ENCODE data around the gene PITPNC1. TPM values are rescaled to one million over a fixed set of nuclear protein-coding genes. Genes with fewer than 3 reads are reported as not detected.
"Not testable (repeated sequence)": the region's sequence is repeated elsewhere in the genome, so short reads cannot be mapped to it uniquely, and the experiment has no call there.

The PITPNC1 gene
- total RNA-seq, 1 experiment from 2014 or later: 4.2 TPM

DNA sequence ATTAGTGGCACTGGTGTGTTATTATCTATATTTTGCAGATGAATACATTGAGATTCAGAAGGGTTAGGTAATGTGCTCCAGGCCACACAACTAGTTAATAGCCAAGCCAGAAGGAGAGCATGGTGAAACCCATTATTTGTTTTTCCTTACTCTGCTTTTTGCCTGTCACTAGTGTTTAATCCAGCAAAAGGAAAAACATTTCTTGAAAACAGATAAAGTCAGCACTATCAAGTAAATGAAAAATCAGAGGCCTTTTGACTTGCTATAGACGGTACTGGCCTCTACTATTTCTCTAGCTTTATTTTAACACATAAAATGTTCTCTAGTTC, 4.8 kb downstream of the PITPNC1 start:
- no TSS peak for BruUV-seq (replicated peaks)

GRCh38 chr17:67385122-67385988, 8.3 kb downstream of the PITPNC1 start:
- DNase-seq: no peak
- TF ChIP-seq CTCF (IDR thresholded peaks at IDR 0.05; ENCODE audit: insufficient read depth in 1 of 2, low read depth in 1 of 2, low read length in 1 of 2, severe bottlenecking in 1 of 2, unreplicated experiment in 1 of 2): no peak
- H3K36me3 ChIP-seq (ENCODE audit: control insufficient read depth, insufficient read depth, low read length): no peaks in the 10 kb centered on the region
- Mint-ChIP-seq H3K27me3 (ENCODE audit: insufficient read depth, unreplicated experiment) (no peaks in the 10 kb centered on the region), H3K36me3 (ENCODE audit: insufficient read depth, unreplicated experiment) (no peaks in the 10 kb centered on the region), H3K9me3 (ENCODE audit: unreplicated experiment) (no peaks in the 10 kb centered on the region), H3K4me3 (ENCODE audit: unreplicated experiment) (no peak overlapping the region), H3K27ac (ENCODE audit: unreplicated experiment) (no peak overlapping the region), H3K4me1 (ENCODE audit: low read depth, unreplicated experiment) (no peaks in the 10 kb centered on the region)
- no peaks in the 10 kb centered on the region for H3K4me1 ChIP-seq
- H3K9me3 ChIP-seq: no peaks in the 10 kb centered on the region
- no peak overlapping the region for H3K4me3 ChIP-seq (ENCODE audit: low read depth, low read length)
- no TSS peak for BruUV-seq (replicated peaks)
- intact Hi-C loops (cut with micrococcal nuclease; ENCODE audit: unreplicated experiment): no loop called here
- ChIA-PET POLR2A (no interaction called here), CTCF (interaction anchor here (0.7 to 0.8 kb wide), 2 partner anchors 14 to 175 kb away, joined by 4 to 7 read pairs; no protein-coding TSS in a partner anchor)
- no peaks in the 10 kb centered on the region for H3K27me3 ChIP-seq (replicated peaks; ENCODE audit: control insufficient read depth, insufficient read depth, low read length)

More for the DNA sequence above, 4.8 kb downstream of the PITPNC1 start:
- Mint-ChIP-seq H3K4me1 (ENCODE audit: low read depth, unreplicated experiment) (no peaks in the 10 kb centered on the region), H3K9me3 (ENCODE audit: unreplicated experiment) (no peaks in the 10 kb centered on the region), H3K36me3 (ENCODE audit: insufficient read depth, unreplicated experiment) (no peaks in the 10 kb centered on the region), H3K27ac (ENCODE audit: unreplicated experiment) (no peak overlapping the region), H3K27me3 (ENCODE audit: insufficient read depth, unreplicated experiment) (no peaks in the 10 kb centered on the region), H3K4me3 (ENCODE audit: unreplicated experiment) (no peak overlapping the region)
- CTCF ChIA-PET: no interaction called here
- no peak for TF ChIP-seq CTCF (IDR thresholded peaks at IDR 0.05; ENCODE audit: insufficient read depth in 1 of 2, low read depth in 1 of 2, low read length in 1 of 2, severe bottlenecking in 1 of 2, unreplicated experiment in 1 of 2)
- intact Hi-C loops (cut with micrococcal nuclease; ENCODE audit: unreplicated experiment): no loop called here
- DNase-seq: no peak
- H3K9me3 ChIP-seq: no peaks in the 10 kb centered on the region
- POLR2A ChIA-PET: no interaction called here
- no peaks in the 10 kb centered on the region for H3K36me3 ChIP-seq (ENCODE audit: control insufficient read depth, insufficient read depth, low read length)
- H3K4me3 ChIP-seq (ENCODE audit: low read depth, low read length): no peak overlapping the region
- H3K4me1 ChIP-seq: 0 out of 2 replicates have a peak, but pooled peaks cover under 1% of the 10 kb centered on the region
- no peaks in the 10 kb centered on the region for H3K27me3 ChIP-seq (replicated peaks; ENCODE audit: control insufficient read depth, insufficient read depth, low read length)

GRCh38 chr17:67386965-67387551, 10.0 kb downstream of the PITPNC1 start:
- intact Hi-C loops (cut with micrococcal nuclease; ENCODE audit: unreplicated experiment): loop anchor here (1.0 kb wide), 1 partner anchor 88 kb away; no protein-coding TSS in a partner anchor

DNA sequence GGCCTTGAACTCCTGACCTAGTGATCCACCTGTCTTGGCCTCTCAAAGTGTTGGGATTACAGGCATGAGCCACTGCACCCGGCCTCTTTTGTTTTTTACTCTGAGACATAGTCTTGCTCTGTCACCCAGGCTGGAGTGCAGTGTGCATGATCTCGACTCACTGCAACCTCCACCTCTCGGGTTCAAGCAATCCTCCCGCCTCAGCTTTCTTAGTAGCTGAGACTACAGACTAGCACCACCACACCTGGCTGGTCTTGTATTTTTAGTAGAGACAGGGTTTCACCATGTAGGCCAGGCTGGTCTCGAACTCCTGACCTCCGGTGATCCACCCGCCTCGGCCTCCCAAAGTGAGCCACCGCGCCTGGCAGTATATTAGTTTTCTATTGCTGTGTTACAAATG, 11.5 kb downstream of the PITPNC1 start:
- CTCF ChIA-PET; DNase-seq; H3K4me3 ChIP-seq (ENCODE audit: low read depth, low read length); H3K27me3 Mint-ChIP-seq (ENCODE audit: insufficient read depth, unreplicated experiment); H3K36me3 ChIP-seq (ENCODE audit: control insufficient read depth, insufficient read depth, low read length); BruUV-seq (replicated peaks); H3K36me3 Mint-ChIP-seq (ENCODE audit: insufficient read depth, unreplicated experiment); H3K27me3 ChIP-seq (replicated peaks; ENCODE audit: control insufficient read depth, insufficient read depth, low read length); H3K9me3 Mint-ChIP-seq (ENCODE audit: unreplicated experiment); H3K9me3 ChIP-seq; H3K4me3 Mint-ChIP-seq (ENCODE audit: unreplicated experiment); intact Hi-C loops (cut with micrococcal nuclease; ENCODE audit: unreplicated experiment); H3K4me1 Mint-ChIP-seq (ENCODE audit: low read depth, unreplicated experiment); H3K4me1 ChIP-seq; H3K27ac Mint-ChIP-seq (ENCODE audit: unreplicated experiment); POLR2A ChIA-PET: not testable (repeated sequence)

More at GRCh38 chr17:67386965-67387551, 10.0 kb downstream of the PITPNC1 start:
- POLR2A ChIA-PET: no interaction called here
- Histone ChIP-seq H3K4me1 (no peaks in the 10 kb centered on the region), H3K9me3 (no peaks in the 10 kb centered on the region), H3K4me3 (ENCODE audit: low read depth, low read length) (no peak overlapping the region), H3K36me3 (ENCODE audit: control insufficient read depth, insufficient read depth, low read length) (no peaks in the 10 kb centered on the region), H3K27me3 (replicated peaks; ENCODE audit: control insufficient read depth, insufficient read depth, low read length) (no peaks in the 10 kb centered on the region)
- Mint-ChIP-seq H3K4me1 (ENCODE audit: low read depth, unreplicated experiment) (peaks cover 8% of the 10 kb centered on the region), H3K27ac (ENCODE audit: unreplicated experiment) (no peak overlapping the region), H3K9me3 (ENCODE audit: unreplicated experiment) (no peaks in the 10 kb centered on the region), H3K27me3 (ENCODE audit: insufficient read depth, unreplicated experiment) (no peaks in the 10 kb centered on the region), H3K36me3 (ENCODE audit: insufficient read depth, unreplicated experiment) (no peaks in the 10 kb centered on the region), H3K4me3 (ENCODE audit: unreplicated experiment) (no peak overlapping the region)
- no TSS peak for BruUV-seq (replicated peaks)
- CTCF ChIA-PET: no interaction called here
- DNase-seq: peak; percentile 58 to 77
- TF ChIP-seq CTCF (IDR thresholded peaks at IDR 0.05; ENCODE audit: insufficient read depth in 1 of 2, low read depth in 1 of 2, low read length in 1 of 2, severe bottlenecking in 1 of 2, unreplicated experiment in 1 of 2): peak; percentile 60 to 93
